ENCODE results near the gene MYH6. TPM values are rescaled to one million over a fixed set of nuclear protein-coding genes. Genes with fewer than 3 reads are reported as not detected.

The MYH6 gene
- total and polyA plus RNA-seq, 2 of the 13 experiments (the other 11 are each of a cell fraction or from before 2014, with no cell fraction given) = 0.01 TPM; not detected in 1

DNA sequence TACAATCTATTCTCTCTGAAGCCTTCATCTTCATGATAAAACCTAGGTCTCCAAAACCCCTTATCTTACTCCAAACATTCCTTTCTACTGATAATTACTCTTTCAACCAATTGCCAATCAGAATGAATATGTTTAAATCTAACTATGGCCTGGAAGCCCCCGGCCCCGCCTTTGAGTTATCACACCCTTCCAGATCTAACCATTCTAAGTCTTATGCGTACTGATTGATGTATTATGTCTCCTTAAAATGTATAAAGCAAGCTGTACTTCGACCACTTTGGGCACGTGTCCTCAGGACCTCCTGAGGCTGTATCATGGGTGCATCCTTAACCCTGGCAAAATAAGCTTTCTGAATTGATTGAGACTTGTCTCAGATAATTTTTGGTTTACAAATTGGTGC, 72.5 kb downstream of the MYH6 start:
- no peak for ATAC-seq
- no peak overlapping the region for H3K9ac ChIP-seq (ENCODE audit: insufficient read depth, low read depth, low read length)
- no peaks in the 10 kb centered on the region for H3K79me2 ChIP-seq (ENCODE audit: insufficient read depth, low read length)
- no peak for FAIRE-seq
- no TSS peak for BruUV-seq (replicated peaks)
- H3K27ac ChIP-seq (ENCODE audit: extremely low read length, insufficient read depth, low read length) = no peak overlapping the region
- H3K27me3 ChIP-seq (ENCODE audit: control insufficient read depth in 1 of 2, insufficient read depth in 2 of 2, low read length in 2 of 2) = peaks cover 0 to 21% of the 10 kb centered on the region in 2 experiments; a peak in 1 of 5 replicates
- in situ Hi-C loops (cut with HindIII; ENCODE audit: extremely low pct_ligation_motif_present, low pct_unique_long_range_greater_than_20kb) (no loop called here), intact Hi-C loops (cut with micrococcal nuclease; ENCODE audit: unreplicated experiment) (no loop called here)
- peaks cover 16% of the 10 kb centered on the region for H3K9me3 ChIP-seq (ENCODE audit: low read length)
- H2AFZ ChIP-seq (ENCODE audit: low read length) = no peak overlapping the region
- ChIA-PET POLR2A (interaction anchor here (1.6 to 2.6 kb wide), 2 partner anchors 9 to 14 kb away, joined by 8 to 16 read pairs; partner anchors contain the start of gene PABPN1), CTCF (ENCODE audit: low intra/inter-chr PET ratio, low total read pairs) (no interaction called here)
- no peak overlapping the region for H3K4me2 ChIP-seq (ENCODE audit: low read depth, low read length)
- H3K36me3 ChIP-seq (replicated peaks in 1 of 2; ENCODE audit: control insufficient read depth in 1 of 2, insufficient read depth in 2 of 2, low read length in 2 of 2) = no peaks in the 10 kb centered on the region
- H3K4me3 ChIP-seq (replicated peaks in 1 of 3; ENCODE audit: insufficient read depth in 1 of 3, low read depth in 2 of 3, low read length in 3 of 3) = no peak overlapping the region
- H4K20me1 ChIP-seq (ENCODE audit: insufficient read depth, low read length) = no peaks in the 10 kb centered on the region
- TF ChIP-seq STAT5B (CRISPR knock-in tag; IDR thresholded peaks at IDR 0.05) (no peak), CEBPG (CRISPR knock-in tag; IDR thresholded peaks at IDR 0.05) (no peak), PRMT3 (CRISPR knock-in tag; IDR thresholded peaks at IDR 0.05; ENCODE audit: borderline replicate concordance, low read depth) (no peak), MBNL3 (CRISPR knock-in tag; conservative IDR thresholded peaks at IDR 0.05) (no peak), SP140L (CRISPR knock-in tag; IDR thresholded peaks at IDR 0.05; ENCODE audit: borderline replicate concordance) (no peak), CHD4 (IDR thresholded peaks at IDR 0.05; ENCODE audit: borderline replicate concordance, low read length) (no peak), TFDP2 (CRISPR knock-in tag; IDR thresholded peaks at IDR 0.05) (no peak), CBFB (CRISPR knock-in tag; IDR thresholded peaks at IDR 0.05) (no peak), HOXA7 (CRISPR knock-in tag; IDR thresholded peaks at IDR 0.05) (no peak), SRSF4 (IDR thresholded peaks at IDR 0.05; ENCODE audit: low read depth, low read length, poor library complexity, severe bottlenecking) (no peak), SMAD1 (CRISPR knock-in tag; IDR thresholded peaks at IDR 0.05; ENCODE audit: borderline replicate concordance, low read depth) (no peak), PLRG1 (conservative IDR thresholded peaks at IDR 0.05) (no peak), TRIM24 (CRISPR knock-in tag; IDR thresholded peaks at IDR 0.05) (no peak), REXO4 (CRISPR knock-in tag; IDR thresholded peaks at IDR 0.05; ENCODE audit: borderline replicate concordance) (no peak), EHMT2 (IDR thresholded peaks at IDR 0.05; ENCODE audit: borderline replicate concordance, low read depth, low read length) (no peak), GABPA (IDR thresholded peaks at IDR 0.05; ENCODE audit: low read depth, low read length) (no peak), GABPA (CRISPR knock-in tag; IDR thresholded peaks at IDR 0.05; ENCODE audit: low read depth) (no peak), HDAC2 (CRISPR knock-in tag; IDR thresholded peaks at IDR 0.05) (no peak), ZNF75D (CRISPR knock-in tag; IDR thresholded peaks at IDR 0.05; ENCODE audit: borderline replicate concordance) (no peak)
- TF ChIP-seq, protein P1, sequence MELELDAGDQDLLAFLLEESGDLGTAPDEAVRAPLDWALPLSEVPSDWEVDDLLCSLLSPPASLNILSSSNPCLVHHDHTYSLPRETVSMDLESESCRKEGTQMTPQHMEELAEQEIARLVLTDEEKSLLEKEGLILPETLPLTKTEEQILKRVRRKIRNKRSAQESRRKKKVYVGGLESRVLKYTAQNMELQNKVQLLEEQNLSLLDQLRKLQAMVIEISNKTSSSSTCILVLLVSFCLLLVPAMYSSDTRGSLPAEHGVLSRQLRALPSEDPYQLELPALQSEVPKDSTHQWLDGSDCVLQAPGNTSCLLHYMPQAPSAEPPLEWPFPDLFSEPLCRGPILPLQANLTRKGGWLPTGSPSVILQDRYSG (CRISPR knock-in tag; IDR thresholded peaks at IDR 0.05) = no peak
- WGBS (ENCODE audit: low lambda C conversion rate) = 41% methylated on average over 5 of the region's 5 CpGs
- no peak for DNase-seq (ENCODE audit: low spot score)
- H3K4me1 ChIP-seq (ENCODE audit: insufficient read depth, low read length) = no peaks in the 10 kb centered on the region
